Endometrium (tissue), 2 donors: ENCODE data around the gene TIPARP.
"Not testable (repeated sequence)": the region's sequence is repeated elsewhere in the genome, so short reads cannot be mapped to it uniquely, and the experiment has no call there.

Experiments
- FAIRE-seq: peaks from 2 replicates; lab custom pipeline; 2012; peaks lifted over from hg19 to GRCh38; lab: Jason Lieb, UNC
- donor health status: control.
- donor health status: control.

TIPARP gene

GRCh38 chr3:156648086-156648485 lies 26.3 kb upstream of the TIPARP start:
- FAIRE-seq, result no peak

GRCh38 chr3:156649681-156650080 lies 24.7 kb upstream of the TIPARP start:
- FAIRE-seq, result no peak

- FAIRE-seq, result not testable (repeated sequence)
These were observed 21.7 kb upstream of the TIPARP start for GRCh38 chr3:156652661-156653060.

- FAIRE-seq, result no peak
These were observed 19.6 kb upstream of the TIPARP start for GRCh38 chr3:156654834-156655233.

GRCh38 chr3:156655819-156656550 lies 18.4 kb upstream of the TIPARP start:
- no peak for FAIRE-seq

GRCh38 chr3:156657440-156657839 lies 16.9 kb upstream of the TIPARP start:
- FAIRE-seq, result no peak

GRCh38 chr3:156657862-156658731 lies 16.3 kb upstream of the TIPARP start:
- no peak for FAIRE-seq

- no peak for FAIRE-seq
These were observed 15.7 kb upstream of the TIPARP start for GRCh38 chr3:156658732-156659090.

- no peak for FAIRE-seq
These were observed 15.1 kb upstream of the TIPARP start for GRCh38 chr3:156659260-156659659.

- FAIRE-seq, result no peak
These were observed 13.2 kb upstream of the TIPARP start for GRCh38 chr3:156661155-156661554.

GRCh38 chr3:156664011-156664830 lies 10.2 kb upstream of the TIPARP start:
- FAIRE-seq, result no peak

- no peak for FAIRE-seq
These were observed 9.6 kb upstream of the TIPARP start for GRCh38 chr3:156664831-156665178.

GRCh38 chr3:156665291-156665690 lies 9.1 kb upstream of the TIPARP start:
- FAIRE-seq, result no peak

GRCh38 chr3:156666073-156666472 lies 8.3 kb upstream of the TIPARP start:
- FAIRE-seq, result no peak

- no peak for FAIRE-seq
These were observed 6.2 kb upstream of the TIPARP start for GRCh38 chr3:156668073-156668763.

GRCh38 chr3:156670077-156670476 lies 4.3 kb upstream of the TIPARP start:
- FAIRE-seq, result no peak

GRCh38 chr3:156670652-156671051 lies 3.7 kb upstream of the TIPARP start:
- no peak for FAIRE-seq

GRCh38 chr3:156673732-156674045 lies 701 bp upstream of the TIPARP start:
- no peak for FAIRE-seq

GRCh38 chr3:156674911-156675829 lies 780 bp downstream of the TIPARP start:
- no peak for FAIRE-seq

GRCh38 chr3:156675830-156676767 lies 1.7 kb downstream of the TIPARP start:
- FAIRE-seq, result no peak
